Keratinocyte (primary cell): ENCODE data around the gene KHDC1L.

Experiments
- CTCF ChIP-seq, 3 experiments: IDR thresholded peaks in 1 of 3; conservative IDR thresholded peaks in 1 of 3; optimal IDR thresholded peaks in 1 of 3; 2 replicates in 2 of 3; 3 replicates in 1 of 3; pipeline versions ENCODE3 to v1.5.1; 2011; ENCODE audit warnings: low read length in 3 of 3, mild to moderate bottlenecking in 3 of 3, moderate library complexity in 2 of 3, control low read depth in 1 of 3, inconsistent platforms in 1 of 3; ENCODE audit not compliant: insufficient read depth in 2 of 3; ENCODE audit errors: extremely low read depth in 1 of 3
- EZH2 ChIP-seq: IDR thresholded peaks from one replicate; pipeline ENCODE4 v1.6.1; 2012; ENCODE audit warnings: inconsistent platforms, mild to moderate bottlenecking, low read length, moderate library complexity

- TF ChIP-seq CTCF (optimal IDR thresholded peaks at IDR 0.05 in 1 of 3, IDR thresholded peaks at IDR 0.05 in 1 of 3, conservative IDR thresholded peaks at IDR 0.05 in 1 of 3; ENCODE audit: extremely low read depth in 1 of 3, insufficient read depth in 2 of 3, low read length in 3 of 3): no peak
- TF ChIP-seq EZH2: no peak
Measured at GRCh38 chr6:73233048-73233447, 7.8 kb upstream of the KHDC1L start.
